GM18873 (cell line): Measurements from ENCODE around the gene PPP3CA.
A peak's percentile ranks its signal among the peaks of the same experiment; 100 is the strongest.

Source experiments
- ATAC-seq: cut with Tn5 transposase; IDR thresholded peaks from one replicate; pipeline ENCODE4 v1.9.1; 2021; ENCODE audit warnings: mild to moderate bottlenecking, moderate library complexity, moderate number of reproducible peaks; ENCODE audit not compliant: unreplicated experiment, low FRiP score

The PPP3CA gene

DNA sequence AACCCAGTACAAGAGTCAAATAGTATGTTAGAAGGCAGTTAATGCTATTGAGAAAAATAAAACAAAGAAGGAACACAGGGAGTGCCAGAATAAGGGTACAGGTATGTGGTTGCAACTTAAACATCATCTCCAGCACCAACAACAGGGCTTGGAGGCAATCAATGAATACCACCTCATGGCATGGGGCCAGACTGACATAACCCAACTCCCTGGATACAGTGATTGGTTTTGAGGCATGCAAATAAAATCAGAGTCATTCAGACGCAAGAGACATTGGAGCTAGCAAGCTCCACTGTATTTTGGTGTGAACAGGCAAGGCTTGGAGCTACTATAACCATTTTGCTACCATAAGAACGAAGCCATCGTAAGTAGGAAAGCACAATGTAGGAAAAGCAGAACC, 56.7 kb downstream of the PPP3CA start:
- ATAC-seq, result no peak

DNA sequence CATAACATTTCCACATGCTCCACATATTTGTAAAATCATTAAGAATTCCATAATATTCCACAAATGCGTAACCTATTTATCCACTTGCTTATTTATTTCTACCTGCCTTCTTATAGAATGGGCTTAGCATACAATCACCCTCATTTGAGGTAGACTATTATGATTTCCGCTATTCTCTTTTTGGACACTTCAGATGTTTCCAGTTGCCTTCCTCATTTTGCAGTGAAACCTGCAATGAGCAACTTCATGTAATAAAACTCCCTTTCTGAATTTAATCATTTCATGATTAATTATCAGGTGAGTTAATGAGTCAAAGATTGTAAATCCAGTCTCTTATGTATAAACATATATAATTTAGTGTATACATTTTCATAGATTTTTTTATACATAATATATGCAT, 58.0 kb downstream of the PPP3CA start:
- no peak for ATAC-seq

DNA sequence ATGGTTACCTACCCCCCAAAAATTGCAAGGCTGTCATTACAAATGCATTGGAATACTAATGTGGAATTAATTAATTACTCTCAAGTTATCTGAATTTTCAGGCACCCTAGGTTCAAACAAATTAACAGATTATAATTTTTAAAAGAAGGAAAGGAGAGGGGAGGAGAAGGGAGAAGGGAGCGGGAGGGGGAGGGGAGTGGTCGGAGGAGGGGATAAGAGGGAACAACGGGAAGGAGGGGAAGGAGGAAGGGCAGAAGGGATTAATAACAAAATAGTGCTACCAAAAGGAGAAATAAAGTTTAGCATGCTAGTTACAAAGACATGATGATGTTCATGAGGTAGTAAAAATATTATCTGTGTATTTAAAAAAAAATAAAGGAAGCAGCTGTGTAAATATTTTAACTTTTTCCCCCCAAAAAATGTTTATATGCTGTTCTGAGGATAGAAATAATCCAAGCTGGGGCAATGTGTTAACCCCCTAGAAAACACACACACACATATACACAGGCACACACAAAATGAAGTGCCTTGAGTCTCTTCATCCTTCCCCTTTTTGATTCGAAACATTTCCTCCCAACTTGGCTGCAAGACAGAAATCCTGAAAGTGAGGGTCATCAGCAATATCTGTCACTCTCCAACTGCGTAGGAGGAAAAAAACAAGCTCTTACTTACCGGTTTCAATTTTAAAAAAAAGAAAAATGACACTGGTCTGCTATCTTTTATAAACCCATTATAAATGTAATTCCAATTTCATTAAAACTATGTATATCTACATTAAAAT, 58.8 kb downstream of the PPP3CA start:
- no peak for ATAC-seq

DNA sequence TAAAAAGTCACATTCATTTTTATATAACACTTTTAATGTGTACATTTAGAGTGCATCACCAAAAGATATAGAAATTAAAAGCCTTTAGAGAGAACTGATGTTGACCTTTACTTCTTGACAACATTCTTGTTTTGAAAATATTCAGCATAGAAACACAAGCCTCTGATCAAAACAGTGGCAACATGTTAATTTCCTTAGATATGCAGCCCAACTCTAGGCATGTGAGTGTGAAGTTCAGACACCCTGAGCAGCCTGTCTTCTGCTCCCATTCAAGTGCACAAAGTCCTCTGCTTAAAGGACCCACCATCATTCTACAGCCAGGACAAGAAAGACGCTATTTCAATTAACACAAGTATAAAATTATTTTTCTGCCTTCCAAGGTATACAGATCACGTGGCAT, 60.0 kb downstream of the PPP3CA start:
- no peak for ATAC-seq

DNA sequence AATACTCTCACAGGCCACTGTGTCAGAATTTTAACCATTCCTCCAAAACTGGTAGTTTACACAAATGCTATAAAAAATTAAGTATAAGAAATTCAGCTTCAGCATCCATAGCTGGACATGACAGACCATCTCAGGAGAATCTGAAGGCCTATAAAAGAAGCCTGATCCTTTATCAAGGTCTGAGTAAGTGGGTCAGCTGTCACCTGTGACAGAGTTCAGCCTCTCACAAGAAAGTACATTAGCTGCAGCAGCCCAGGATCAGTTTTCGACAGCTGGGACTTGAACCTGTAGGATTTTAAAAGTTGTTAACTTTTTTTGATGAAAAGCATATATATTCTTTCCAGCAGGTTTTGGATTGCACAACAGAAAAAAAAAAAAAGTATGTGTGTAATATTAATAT, 60.7 kb downstream of the PPP3CA start:
- ATAC-seq, result no peak

DNA sequence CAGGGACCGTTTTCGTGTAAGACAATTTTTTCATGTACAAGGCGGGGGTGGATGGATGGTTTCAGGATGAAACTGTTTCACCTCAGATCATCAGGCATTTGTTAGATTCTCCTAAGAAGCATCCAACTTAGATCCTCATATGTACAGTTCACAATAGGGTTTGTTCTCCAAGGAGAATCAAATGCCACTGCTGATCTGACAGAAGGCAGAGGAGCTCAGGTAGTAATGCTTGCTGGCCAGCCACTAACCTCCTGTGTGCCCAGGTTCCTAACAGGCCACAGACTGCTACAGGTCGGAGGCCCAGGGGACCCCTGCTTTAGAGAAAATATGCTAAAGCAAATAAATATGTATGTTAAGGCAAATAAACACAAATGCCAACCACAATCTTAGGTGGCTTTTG, 61.3 kb downstream of the PPP3CA start:
- ATAC-seq, result no peak

DNA sequence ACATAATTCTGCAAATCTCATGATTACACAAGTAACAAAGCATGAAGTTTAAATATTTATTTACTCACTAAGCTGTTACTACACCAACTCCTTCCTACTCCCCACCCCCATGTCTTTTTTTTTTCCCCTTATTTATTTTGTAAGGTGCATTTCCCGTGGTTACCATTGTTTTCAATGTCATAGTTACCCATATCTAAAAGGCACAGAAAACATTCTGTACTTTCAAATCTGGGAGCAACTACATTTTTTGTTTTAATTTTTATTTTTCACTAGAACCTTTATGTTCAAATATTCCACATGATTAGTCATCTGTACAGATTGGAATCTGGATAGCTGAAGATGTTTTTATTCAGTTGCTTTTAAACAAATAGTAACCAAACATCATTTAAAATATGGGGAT, 62.8 kb downstream of the PPP3CA start:
- no peak for ATAC-seq

DNA sequence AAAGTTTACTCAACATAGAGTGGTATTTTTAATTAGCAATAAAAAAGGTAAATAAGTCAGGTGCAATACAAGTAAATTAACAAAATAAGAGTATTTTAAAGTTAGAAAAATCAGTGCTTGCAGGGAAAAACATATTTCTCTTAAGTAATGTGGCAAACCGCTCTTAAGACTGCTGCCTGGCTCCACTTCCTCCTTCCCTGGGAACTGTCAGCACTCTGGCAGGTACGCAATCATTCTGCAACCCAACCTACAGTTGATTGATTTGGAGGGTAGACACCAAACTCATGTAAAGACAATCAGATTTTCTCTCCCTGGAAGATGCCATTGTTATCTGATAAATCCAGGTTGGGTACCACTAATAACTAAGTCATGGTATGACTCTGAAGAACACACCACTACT, 63.9 kb downstream of the PPP3CA start:
- no peak for ATAC-seq

DNA sequence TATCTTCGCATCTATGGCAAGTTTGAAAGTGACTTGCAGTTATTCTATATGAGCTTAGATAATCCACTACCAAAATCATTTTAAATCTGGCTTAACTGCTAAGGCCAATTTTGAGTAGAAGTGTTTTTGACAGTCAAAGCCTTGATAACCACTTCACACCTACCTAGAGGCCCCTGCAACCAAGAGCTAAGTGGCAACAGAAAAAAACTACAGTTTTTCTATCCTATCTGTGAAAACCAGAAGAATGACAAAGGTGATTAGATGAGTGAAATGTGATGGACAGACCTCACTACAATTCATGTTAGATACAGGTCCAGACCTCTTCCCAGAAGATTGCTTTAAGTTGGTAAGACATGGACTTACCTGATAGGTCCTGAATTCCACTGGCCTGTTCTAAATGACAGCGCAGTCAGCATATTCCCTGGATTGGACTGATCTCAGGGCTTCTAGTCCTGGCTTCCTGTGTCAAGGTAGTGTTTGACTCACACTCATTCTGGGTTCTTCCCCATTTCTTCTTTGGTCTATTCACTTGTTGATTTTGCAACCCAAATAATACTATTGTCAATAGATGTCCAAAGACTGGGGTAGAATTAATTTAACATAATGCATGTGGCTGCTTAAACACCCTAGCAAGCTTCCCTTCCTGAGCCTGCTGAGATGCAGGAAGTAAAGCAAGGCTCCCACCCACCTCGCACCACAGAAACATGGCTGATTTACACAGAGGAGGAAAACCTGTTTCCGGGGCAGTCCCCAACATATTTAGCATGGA, 65.1 kb downstream of the PPP3CA start:
- ATAC-seq, result peak; percentile 59

DNA sequence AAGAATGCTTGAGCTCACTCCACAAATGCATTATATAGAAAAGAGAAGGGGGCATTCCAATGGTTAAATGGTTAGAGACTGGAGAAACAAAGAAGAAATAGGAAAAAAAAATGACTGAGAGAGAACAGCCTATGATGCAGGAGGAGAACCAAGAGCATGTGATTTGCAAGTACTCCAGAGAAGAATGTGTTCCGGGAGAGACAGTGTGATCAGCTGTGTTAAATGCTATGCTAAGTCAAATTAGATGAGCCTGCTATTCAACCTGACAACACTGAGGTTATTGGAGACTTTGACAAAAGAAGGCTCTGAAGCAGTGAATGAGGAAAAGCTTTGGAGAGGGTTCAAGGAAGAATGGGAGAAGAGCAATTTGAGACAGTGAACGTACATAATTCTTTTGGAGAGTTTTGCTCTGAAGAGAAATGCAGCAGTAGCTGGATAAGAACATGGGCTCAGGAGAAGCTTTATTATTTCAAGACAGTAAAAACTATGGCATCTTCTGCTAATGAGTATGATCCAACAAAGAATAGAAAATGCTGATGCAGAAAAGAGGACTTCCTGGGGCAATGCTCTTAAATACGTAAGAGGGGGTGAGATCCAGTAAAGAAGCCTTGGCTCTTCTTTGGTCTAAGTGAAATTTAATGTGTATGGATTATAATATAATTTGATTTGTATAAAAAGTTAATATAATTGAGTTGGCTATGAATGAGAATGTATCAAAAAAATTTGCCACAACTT, 66.3 kb downstream of the PPP3CA start:
- ATAC-seq, result no peak

DNA sequence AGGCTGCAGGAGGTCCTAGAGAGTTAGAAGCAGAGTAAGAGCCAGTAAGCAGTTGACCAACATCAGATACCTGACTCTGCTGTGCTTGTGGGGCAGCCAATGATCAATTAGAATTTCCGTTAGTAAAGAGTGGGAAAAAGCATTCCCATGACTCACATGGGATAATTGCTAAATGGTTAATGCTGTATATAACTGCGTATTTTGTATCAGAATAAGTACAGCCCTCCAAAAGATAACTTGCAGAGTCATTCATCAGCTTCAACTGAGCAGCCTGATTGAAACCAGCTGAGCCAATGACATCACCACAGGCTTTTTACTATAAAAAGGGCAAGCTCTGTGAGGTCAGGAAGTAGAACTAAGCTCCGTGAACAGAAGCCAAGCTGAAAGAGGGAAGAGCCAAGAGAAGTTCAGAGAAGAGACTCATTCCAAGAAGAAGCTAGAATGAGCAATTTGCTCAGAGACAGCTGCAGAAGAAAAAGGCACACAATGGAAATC, 67.9 kb downstream of the PPP3CA start:
- no peak for ATAC-seq

DNA sequence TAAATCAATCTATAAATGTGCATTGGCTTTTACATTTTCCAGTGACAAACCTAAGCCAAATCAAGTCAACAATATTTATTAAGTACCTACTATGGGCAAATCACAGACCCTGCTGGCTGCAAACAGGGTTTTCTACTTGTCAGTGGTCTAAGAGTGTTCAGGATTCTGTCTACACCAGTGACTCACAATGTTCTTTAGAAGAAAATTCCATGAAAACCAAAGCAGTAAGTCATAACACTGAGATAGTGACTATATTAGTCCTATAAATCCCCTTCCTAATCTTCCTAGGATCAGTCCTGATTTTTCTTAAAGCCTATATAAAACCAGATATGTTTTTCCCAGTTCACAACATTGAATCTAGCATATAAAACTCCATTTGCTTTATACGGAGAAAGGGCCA, 69.7 kb downstream of the PPP3CA start:
- ATAC-seq, result no peak

DNA sequence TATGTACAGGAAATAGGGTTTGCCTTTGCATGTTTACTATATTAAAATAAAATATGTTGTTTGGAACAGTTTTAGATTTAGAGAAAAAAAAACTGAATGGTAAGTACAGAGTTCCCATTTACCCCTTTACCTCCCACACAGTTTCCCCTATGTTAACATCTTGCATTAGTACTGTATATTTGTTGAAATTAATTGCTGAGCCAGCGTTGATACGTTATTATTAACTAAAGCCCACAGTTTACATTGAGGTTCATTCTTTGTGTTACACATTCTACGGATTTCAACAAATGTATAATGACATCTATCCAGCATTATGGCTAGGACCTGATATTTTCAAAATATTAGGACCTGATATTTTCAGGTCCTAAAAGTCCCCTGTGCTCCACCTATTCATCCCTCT, 70.7 kb downstream of the PPP3CA start:
- no peak for ATAC-seq

DNA sequence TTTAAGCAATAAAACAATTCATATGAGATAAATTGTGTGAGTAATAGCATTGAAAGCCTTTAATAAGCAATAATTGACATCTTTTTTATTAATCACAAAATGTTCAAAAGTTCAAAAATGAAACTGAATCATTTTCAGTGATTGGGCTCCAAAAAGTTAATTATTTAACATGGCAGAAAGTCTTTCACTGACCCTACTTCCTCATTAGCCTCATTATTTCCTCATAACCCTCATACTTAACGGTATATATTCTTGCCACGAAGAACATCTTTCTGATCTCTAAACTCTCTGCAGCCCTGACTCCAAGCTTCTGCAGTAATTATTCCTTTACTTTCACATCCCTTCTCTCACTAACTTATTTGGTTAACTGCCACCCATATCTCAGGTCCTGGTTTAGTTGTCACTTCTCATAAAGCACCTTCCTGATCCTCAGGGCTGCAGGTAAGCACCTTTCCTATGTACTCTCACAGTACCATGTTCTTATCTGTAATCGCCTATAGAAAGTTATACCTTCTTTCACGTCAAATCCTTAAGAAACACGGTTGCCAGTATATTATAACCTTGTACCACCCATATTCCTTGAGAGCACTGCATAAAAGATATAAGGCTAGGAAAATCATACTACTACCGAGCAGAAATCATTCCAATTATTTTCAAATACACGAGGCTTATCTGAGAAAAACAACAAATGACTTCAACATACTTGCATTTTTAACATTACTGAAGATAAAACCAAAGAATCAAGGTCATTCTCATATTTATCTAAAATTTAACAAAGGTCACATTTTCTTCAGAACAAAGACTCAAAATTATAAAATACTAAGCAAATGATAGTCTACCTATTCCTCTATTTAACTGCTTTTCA, 72.2 kb downstream of the PPP3CA start:
- ATAC-seq, result no peak

DNA sequence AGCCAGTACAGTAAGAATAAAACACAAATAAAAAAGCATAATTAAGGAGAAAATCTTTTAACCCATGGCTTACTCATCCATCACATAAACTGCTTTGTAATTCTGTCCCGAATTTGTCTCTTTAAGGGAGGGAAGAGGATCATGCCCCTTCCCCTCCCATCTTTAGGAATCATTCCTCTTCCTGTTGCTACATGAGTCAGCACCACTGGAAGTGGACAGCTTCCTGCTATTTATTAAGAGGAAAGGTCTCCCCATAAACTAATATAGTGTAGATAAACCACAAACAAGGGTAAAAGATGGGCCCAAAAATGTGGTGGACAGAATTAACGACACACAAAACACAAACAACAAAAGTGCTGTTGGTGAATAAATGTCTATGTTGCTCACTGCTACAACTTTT, 75.8 kb downstream of the PPP3CA start:
- no peak for ATAC-seq

DNA sequence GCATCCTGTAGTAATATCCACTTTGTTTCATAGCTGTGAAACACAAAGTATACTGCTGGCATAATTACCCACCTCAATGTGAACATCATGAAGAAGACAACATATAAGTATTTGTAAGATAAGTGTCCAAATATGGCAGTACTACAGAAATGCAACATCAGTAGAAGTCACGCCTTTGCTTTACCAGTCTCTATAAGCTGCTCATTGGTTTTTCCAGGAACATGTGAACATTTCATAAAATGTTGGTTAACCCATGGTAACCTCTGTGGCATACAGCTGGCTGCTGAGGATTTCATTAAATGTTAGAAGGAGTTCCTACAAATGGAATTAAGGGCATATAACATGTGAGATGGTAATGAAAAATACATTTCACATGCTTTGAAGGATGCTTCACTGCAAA, 77.6 kb downstream of the PPP3CA start:
- ATAC-seq, result no peak

DNA sequence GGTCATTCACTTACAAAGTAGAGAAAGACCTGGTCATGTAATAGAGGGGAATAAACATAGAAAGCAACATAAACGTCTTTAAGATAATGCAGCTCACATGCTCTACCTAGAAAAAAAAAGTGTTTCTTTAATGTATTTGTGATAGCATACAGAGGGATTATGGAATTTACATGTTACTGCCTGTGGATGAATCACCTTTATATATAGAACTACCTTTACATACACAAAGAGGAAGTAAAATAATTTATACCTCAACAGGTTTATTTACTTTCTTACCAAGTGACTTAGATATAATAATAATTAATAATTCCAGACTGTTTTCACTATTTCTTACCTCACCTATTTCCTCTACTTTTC, 81.5 kb downstream of the PPP3CA start:
- no peak for ATAC-seq

DNA sequence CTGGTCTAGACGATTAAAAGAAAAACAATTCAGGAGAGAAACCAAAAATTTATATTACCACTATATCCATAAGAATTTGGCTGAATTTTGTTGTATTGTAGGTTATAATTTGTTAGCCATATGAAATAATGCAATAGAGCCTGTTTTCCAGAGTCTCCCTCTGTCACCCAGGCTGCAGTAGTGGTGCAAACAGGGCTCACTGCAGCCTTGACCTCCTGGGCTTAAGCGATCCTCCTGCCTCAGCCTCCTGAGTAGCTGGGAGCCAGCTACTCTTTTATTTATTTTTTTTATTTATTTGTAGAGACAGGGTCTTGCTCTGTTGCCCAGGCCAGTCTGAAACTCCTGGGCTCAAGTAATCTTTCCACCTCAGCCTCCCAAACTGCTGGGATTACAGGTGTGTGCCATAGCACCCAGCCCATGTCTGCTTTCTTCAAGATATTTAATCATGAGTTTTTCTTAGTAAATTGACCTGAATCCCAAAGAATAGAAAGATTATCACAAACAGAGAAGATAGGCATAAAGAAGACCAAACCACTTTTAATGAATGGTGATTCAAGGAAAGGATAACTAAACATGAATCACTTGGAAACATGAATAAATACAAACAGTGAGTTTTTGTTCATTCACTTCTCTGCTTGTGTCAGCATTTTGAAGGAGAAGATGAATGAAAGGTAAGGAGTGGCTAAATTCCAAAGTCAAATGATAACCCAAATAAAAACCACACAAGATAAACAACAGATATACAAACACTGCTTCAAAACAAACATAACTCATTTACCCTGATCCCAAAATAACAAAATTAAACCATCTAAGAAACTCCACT, 82.1 kb downstream of the PPP3CA start:
- no peak for ATAC-seq

DNA sequence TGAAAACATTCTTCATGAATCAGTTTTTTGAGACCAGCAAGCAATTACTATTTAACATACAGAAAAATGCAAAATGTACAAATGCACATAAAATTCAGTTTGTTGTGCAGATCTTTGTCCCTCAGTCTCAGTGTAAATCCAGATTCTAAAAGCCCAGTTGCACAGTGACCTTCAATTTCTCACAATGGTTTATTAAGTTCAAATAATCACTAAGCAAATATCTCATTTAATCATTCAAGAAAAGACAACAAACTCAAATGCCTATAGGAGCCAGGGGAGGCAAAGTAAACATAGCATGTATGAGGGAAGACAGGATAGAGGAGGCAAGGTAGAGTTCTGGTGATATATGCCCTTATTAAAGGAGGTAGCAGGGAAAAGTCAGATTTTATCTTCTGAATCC, 82.8 kb downstream of the PPP3CA start:
- ATAC-seq, result no peak

DNA sequence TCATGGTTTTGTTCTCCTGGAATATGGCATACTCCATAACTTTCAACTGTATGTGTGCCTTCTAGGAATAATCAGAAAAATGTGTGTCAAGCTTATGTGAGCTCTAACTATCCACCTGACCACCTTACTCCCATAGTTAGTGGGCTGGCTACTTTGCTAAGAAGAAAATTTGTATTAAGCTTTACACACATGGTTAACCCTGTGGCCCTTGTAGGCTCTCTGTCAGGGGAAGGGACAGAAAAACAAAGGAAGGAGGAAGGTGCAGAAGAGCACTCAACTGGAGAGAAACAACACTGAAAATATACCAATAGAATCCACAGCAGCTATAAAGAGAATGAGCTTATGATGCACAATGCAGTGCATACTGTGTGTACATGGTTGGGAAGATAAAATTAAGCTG, 84.6 kb downstream of the PPP3CA start:
- ATAC-seq, result no peak
